Measurements from ENCODE around the gene PRDX4.

DNA sequence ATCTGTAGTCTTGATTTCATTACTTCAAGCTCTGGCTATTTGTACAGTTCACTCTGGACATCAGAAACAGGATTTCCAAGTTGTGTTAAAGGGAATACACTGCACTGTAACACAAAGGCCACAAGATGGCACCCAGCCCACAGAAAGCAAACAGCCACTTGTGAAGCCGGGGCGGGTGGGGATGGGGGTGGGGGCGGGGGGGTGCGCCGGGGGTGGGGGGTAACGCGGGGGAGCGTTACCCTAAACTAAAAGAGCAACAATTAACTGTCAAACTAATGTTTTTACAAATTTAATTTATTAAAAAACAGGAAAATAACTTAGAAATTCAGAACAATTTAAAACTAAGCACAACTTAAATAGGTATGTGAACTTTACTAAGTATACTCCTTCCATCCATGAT is 27.3 kb downstream of the PRDX4 start:
- TF ChIP-seq, protein P1, sequence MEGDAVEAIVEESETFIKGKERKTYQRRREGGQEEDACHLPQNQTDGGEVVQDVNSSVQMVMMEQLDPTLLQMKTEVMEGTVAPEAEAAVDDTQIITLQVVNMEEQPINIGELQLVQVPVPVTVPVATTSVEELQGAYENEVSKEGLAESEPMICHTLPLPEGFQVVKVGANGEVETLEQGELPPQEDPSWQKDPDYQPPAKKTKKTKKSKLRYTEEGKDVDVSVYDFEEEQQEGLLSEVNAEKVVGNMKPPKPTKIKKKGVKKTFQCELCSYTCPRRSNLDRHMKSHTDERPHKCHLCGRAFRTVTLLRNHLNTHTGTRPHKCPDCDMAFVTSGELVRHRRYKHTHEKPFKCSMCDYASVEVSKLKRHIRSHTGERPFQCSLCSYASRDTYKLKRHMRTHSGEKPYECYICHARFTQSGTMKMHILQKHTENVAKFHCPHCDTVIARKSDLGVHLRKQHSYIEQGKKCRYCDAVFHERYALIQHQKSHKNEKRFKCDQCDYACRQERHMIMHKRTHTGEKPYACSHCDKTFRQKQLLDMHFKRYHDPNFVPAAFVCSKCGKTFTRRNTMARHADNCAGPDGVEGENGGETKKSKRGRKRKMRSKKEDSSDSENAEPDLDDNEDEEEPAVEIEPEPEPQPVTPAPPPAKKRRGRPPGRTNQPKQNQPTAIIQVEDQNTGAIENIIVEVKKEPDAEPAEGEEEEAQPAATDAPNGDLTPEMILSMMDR (conservative IDR thresholded peaks at IDR 0.05; ENCODE audit: low read length) = peak; percentile 41
- no peak for TF ChIP-seq EZH2phosphoT487 (IDR thresholded peaks at IDR 0.05; ENCODE audit: borderline replicate concordance, low read depth, low read length)
